Measurements from ENCODE around the gene ACTN4. TPM values are rescaled to one million over a fixed set of nuclear protein-coding genes. Genes with fewer than 3 reads are reported as not detected.
"Not testable (repeated sequence)": the region's sequence is repeated elsewhere in the genome, so short reads cannot be mapped to it uniquely, and the experiment has no call there.

The ACTN4 gene
- total RNA-seq, 1 donor from 2014 or later, result 197 TPM

- Mint-ChIP-seq H3K27me3 (no peaks in the 10 kb centered on the region), H3K27ac (no peak overlapping the region), H3K4me3 (no peak overlapping the region), H3K9me3 (no peaks in the 10 kb centered on the region), H3K36me3 (ENCODE audit: low read depth) (peaks cover 82% of the 10 kb centered on the region), H3K4me1 (peaks cover 4% of the 10 kb centered on the region)
- CTCF ChIA-PET, result no interaction called here
- no peak for DNase-seq
- no peak for ATAC-seq (ENCODE audit: low read depth)
- no peak for TF ChIP-seq CTCF (IDR thresholded peaks at IDR 0.05)
- intact Hi-C loops (cut with micrococcal nuclease), result no loop called here
- POLR2A ChIA-PET, result no interaction called here
These were observed 17.9 kb upstream of the ACTN4 start for GRCh38 chr19:38629568-38629967.

GRCh38 chr19:38631301-38631700, 16.1 kb upstream of the ACTN4 start:
- Mint-ChIP-seq H3K4me1 (peaks cover 15% of the 10 kb centered on the region), H3K36me3 (ENCODE audit: low read depth) (peaks cover 74% of the 10 kb centered on the region)
- H3K9me3 Mint-ChIP-seq; H3K4me3 Mint-ChIP-seq; ATAC-seq (ENCODE audit: low read depth); DNase-seq; intact Hi-C loops (cut with micrococcal nuclease); H3K27me3 Mint-ChIP-seq; CTCF ChIA-PET; POLR2A ChIA-PET; H3K27ac Mint-ChIP-seq: not testable (repeated sequence)

GRCh38 chr19:38631811-38632475, 15.5 kb upstream of the ACTN4 start:
- POLR2A ChIA-PET; H3K27ac Mint-ChIP-seq; H3K27me3 Mint-ChIP-seq; intact Hi-C loops (cut with micrococcal nuclease); CTCF ChIA-PET; ATAC-seq (ENCODE audit: low read depth); H3K9me3 Mint-ChIP-seq; DNase-seq; H3K4me3 Mint-ChIP-seq: not testable (repeated sequence)
- Mint-ChIP-seq H3K4me1 (peaks cover 21% of the 10 kb centered on the region), H3K36me3 (ENCODE audit: low read depth) (peaks cover 73% of the 10 kb centered on the region)

- intact Hi-C loops (cut with micrococcal nuclease), result no loop called here
- Mint-ChIP-seq H3K4me3 (no peak overlapping the region), H3K9me3 (no peaks in the 10 kb centered on the region), H3K27ac (no peak overlapping the region), H3K36me3 (ENCODE audit: low read depth) (peaks cover 67% of the 10 kb centered on the region), H3K4me1 (peaks cover 28% of the 10 kb centered on the region), H3K27me3 (no peaks in the 10 kb centered on the region)
- POLR2A ChIA-PET, result interaction anchor here (2.6 to 2.7 kb wide), 2 partner anchors 88 to 229 kb away, joined by 17 to 45 read pairs; partner anchors contain the start of gene FAM98C
- TF ChIP-seq CTCF (IDR thresholded peaks at IDR 0.05), result no peak
- DNase-seq, result no peak
- ATAC-seq (ENCODE audit: low read depth), result no peak
- CTCF ChIA-PET, result interaction anchor here (0.6 kb wide), 2 partner anchors 88 to 100 kb away, joined by 3 read pairs; no protein-coding TSS in a partner anchor
These were observed 14.8 kb upstream of the ACTN4 start for GRCh38 chr19:38632476-38633213.

GRCh38 chr19:38634757-38635482, 12.5 kb upstream of the ACTN4 start:
- peak overlapping the region; percentile 79 for H3K27ac Mint-ChIP-seq
- DNase-seq (peak; percentile 73), ATAC-seq (ENCODE audit: low read depth) (peak; percentile 51)
- peaks cover 29% of the 10 kb centered on the region for H3K4me1 Mint-ChIP-seq
- no peak overlapping the region for H3K4me3 Mint-ChIP-seq
- peak; percentile 76 for TF ChIP-seq CTCF (IDR thresholded peaks at IDR 0.05)
- no peaks in the 10 kb centered on the region for H3K27me3 Mint-ChIP-seq
- intact Hi-C loops (cut with micrococcal nuclease), result loop anchor here (1.0 kb wide), 5 partner anchors 16 to 232 kb away; partner anchors contain the start of genes EIF3K and FAM98C
- H3K36me3 Mint-ChIP-seq (ENCODE audit: low read depth), result peaks cover 48% of the 10 kb centered on the region
- no peaks in the 10 kb centered on the region for H3K9me3 Mint-ChIP-seq
- CTCF ChIA-PET, result interaction anchor here (0.7 to 6.0 kb wide), 22 partner anchors 9 to 384 kb away, joined by 3 to 80 read pairs (median 4); partner anchors contain the start of genes ACTN4, EIF3K, FAM98C and MAP4K1
- POLR2A ChIA-PET, result interaction anchor here (0.6 to 2.7 kb wide), 10 partner anchors 17 to 296 kb away, joined by 3 to 45 read pairs (median 8); partner anchors contain the start of genes EIF3K, FAM98C, MAP4K1 and MRPS12
